GM12874 (cell line): ENCODE results near the gene TMSB10.

Source experiments
- CTCF ChIP-seq: IDR thresholded peaks from 2 replicates; pipeline ENCODE4 v1.5.1; 2011; ENCODE audit warnings: low read depth, mild to moderate bottlenecking, control low read depth, low read length, moderate library complexity; ENCODE audit not compliant: insufficient read depth

TMSB10 gene

GRCh38 chr2:84905181-84906107 is at the start of gene TMSB10:
TSS of gene TMSB10 (plus strand) at chr2:84905656.
- TF ChIP-seq CTCF = no peak

- no peak for TF ChIP-seq CTCF
These were observed 49.7 kb upstream of the TMSB10 start for GRCh38 chr2:84855731-84856130.

GRCh38 chr2:84856787-84857186 is 48.7 kb upstream of the TMSB10 start:
- TF ChIP-seq CTCF = no peak

GRCh38 chr2:84857566-84857965 is 47.9 kb upstream of the TMSB10 start:
- TF ChIP-seq CTCF = no peak

GRCh38 chr2:84858123-84858522 is 47.3 kb upstream of the TMSB10 start:
- TF ChIP-seq CTCF = no peak

- no peak for TF ChIP-seq CTCF
These were observed 46.5 kb upstream of the TMSB10 start for GRCh38 chr2:84858937-84859336.

- no peak for TF ChIP-seq CTCF
These were observed 43.9 kb upstream of the TMSB10 start for GRCh38 chr2:84861539-84861938.
